Hypothalamus (tissue), 51 donors: Measurements from ENCODE around the gene TTC7B.

Experiments
- DNase-seq, 51 donors: peaks; one replicate each; lab custom pipeline; 2025; lab: John Stamatoyannopoulos, UW

The TTC7B gene

DNA sequence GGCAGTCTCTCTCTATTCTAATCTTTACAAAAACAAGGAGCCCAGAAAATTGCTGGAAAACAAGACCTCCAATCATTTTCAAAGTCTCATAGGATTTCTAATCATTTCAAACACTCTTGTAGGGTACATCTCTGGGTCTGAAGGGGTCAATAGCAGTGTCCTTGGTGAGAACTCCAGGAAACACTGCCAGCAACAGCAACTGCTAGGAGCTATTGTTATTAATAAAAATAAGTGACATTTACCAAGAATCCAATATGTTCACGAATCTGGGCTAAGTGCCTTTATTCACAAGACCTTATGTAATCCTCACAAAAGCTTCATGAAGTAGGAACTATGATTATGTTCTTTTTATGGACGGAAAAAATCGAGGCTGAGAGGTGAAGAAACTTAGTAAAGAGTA is 72.8 kb downstream of the TTC7B start:
- DNase-seq: no peak

DNA sequence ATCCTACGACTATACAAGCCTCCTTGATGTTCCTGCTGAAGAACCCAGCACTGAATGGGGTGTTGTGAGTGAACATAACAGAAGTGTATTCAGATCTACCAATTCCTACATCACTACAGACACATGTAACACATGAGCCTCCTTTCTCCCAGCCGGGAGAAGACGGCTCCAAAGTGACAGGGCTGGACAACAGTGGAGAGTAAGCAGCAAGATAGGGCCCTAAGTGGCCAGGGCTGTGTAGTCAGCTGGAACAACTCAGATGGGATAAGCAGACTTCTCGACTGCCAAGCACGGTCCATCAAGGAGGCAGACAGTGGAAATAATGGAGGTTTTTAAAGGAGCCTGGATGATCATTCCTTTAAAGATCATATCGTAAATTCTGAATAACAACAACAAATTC is 73.5 kb downstream of the TTC7B start:
- DNase-seq: no peak

DNA sequence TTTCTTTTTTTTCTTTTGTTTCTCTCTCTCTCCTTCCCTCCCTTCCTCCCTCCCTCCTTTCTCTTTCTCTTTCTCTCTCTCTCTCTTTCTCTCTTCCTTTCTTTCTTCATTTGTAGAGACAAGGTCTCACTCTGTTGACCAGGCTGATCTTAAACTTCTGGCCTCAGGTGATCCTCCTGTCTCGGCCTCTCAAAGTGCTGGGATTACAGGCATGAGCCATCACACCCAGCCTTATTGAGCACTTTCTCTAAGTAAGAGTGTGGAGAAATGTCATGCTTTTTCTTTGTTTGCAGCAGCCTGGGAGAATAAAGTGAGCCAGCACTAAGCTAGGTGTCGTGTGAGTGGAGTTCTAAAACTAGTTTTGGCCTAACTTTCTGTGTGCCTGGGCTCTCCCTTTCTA is 74.0 kb downstream of the TTC7B start:
- DNase-seq: no peak

DNA sequence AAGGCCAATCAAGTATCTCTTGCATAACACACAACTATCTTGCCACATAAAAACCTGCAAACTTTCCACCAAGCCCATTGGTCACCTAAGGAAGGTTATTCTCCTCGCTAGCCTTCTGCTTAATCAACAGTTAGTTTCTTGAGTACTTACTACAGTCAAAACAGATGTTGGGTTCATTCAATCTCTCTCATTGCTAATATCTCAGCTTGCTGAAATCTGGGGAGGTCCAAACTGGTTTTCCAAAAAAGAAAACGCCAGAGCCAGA is 74.6 kb downstream of the TTC7B start:
- no peak for DNase-seq

DNA sequence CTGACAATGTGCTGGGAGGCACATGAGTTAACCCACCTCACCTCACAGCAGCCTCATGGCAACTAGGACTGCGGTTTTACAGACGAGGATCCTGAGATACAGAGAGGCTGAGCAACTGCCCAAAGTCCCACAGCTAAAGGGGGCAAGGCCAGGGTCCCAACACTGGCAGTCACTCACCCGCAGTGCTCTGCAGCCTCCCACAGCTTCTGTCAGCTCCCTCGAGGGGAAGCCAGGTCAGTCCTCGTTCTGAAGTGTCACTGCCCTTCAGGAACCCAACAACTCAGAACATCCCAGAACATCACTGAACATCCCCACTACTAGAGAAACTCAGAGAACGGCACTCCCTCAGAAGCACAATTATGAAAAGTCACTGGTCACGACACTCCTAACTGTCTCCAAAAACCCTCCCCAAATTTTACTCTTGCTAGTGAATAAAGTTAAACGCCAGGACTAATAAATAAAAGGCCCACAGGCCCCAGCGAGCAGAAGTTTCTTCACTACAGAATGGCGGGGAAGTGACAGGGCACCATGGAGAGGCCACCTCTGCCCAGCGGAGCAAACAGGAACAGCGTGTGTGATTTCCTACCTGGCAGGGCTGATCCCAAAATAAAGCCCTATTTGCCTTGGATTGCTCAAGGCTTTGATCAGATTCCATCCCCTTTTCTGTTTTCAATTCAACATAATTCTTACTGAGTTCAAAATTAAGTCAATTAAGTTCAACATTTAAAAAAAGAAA is 75.1 kb downstream of the TTC7B start:
- no peak for DNase-seq

DNA sequence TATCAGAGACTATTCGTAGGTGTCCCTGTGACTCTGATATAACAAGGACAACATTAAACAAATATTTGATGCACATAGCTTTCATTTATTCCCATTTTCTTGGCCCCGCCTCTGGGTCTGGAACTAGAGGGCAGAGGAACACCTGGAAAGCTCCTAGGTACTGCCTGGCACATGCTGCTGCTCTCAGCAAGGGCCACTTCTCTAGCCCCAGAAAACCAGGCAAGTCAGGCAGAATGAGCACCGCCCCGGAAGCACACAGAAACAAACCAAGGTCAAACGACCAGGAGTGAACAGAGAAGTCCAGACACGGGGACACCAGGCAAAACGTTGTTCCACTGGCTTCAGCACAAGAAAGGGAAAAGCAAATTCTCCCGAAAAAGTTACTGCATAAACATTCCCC is 76.1 kb downstream of the TTC7B start:
- DNase-seq: no peak

DNA sequence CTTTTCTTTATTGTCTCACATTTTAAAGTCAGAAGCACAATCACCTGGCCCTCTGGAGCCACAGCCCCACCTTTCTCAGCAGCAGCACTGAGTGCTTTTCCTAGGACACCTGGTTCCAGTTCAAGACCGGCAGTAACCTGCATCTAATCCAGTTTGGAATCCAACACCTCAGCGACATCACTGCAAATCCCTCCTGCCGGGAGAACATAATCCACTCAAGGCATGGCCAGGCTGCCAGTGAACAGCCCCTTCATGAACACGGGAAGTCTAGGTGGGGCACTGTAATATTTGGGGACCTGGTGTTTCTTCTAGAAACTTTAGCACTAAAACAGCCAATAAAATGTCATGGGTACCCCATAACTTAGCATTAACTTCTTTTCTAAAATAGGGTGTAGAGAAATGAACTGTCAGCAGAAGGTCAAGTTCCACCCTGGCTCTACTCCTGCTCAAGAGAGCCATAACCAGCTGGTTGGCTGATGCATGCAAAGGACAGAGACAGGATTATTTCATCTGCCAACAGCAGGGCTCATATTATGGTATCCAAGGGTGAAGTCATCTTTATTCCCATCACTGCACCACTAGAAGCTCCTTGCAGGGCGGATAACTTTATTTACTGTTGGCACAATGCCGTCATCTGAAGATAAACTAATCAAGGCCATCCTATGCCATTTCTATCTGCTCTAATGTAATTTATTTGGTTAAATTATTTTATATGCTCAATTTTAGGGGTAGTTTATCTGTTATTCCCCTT is 76.7 kb downstream of the TTC7B start:
- no peak for DNase-seq

DNA sequence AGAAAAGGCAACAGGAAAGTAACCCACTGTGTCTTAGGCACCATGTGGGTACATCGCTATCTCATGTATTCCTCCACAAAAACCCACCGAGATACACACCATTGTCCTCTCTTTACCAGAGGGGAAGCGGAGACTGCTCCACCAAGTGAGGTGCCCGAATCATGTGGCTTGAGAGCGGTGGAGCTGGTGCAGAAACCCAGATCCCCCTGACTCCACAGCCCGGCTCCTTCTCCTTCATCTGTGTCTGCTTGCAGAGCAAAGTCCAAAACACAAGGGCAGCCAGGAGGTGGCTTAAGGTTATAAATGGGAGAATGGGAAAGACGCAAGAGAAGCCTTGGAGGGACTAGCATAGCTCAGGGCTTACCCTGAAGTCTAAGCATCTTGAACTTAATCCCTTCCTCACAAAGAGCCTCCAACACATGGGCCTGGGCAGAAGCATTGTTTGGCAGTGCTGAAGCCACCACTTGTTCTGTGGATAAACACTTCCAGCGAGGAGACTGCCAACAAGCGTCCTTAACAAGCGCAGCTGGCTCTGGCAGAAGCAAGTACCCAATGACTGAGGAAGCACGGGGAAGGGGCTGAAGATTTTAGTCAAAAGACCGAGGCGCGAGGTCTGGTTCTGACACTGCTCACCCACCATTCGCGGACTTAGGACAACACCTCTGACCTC is 83.0 kb downstream of the TTC7B start:
- DNase-seq: peak in 35 of 51 donors; percentile 18 to 87 (median 53)

DNA sequence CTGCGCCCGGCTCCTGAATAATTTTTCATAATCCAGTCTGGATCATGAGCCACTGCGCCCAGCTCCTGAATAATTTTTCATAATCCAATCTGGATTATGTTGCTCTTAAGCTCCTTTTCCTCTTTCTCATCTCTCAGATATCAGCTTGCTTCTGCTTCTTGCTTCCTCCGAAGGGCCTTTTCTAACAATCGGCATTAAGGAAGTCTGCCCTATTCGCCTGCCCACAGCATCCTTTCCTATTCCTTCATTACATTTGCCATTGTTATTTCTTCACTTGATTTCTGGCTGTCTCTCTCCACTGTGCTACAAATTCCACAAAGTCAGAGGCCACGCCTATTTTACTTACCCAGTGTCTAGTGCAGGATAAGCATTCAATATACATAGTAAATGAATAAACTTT is 83.5 kb downstream of the TTC7B start:
- DNase-seq: no peak

DNA sequence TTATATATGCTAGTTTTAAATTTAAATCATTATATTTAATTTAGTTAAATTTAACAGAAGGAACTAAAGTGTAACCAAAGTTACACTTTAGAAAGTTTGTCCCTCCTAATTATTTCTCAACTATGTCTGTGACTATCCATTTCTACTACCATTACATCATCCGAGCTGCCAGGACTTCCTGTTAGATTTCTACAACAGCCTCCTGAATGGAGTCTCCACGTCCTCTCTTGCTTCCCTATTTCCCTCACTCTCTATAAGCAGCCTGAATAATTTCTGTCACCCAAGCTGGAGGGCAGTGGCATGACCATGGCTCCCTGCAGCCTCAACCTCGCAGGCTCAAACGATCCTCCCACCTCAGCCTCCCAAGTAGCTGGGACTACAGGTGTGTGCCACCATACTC is 84.1 kb downstream of the TTC7B start:
- no peak for DNase-seq

DNA sequence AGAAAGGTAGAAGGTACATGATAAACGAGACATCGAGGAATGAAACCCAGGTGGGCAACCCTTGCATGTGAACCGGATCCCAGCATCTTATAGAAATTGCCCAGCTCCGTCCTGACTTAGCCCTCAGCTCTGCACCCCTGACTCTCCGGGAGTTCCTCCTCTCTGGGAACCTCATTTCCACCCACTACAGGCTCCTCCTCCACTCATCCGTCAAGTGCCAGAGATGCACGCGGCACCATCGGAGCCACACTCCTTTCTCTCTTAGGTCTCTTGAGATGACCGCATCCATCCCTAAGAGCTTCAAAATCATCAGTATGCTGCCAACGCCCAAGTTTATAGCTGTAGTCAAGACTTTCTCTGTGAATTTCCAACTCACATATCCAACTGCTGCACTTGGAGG is 84.7 kb downstream of the TTC7B start:
- DNase-seq: no peak

DNA sequence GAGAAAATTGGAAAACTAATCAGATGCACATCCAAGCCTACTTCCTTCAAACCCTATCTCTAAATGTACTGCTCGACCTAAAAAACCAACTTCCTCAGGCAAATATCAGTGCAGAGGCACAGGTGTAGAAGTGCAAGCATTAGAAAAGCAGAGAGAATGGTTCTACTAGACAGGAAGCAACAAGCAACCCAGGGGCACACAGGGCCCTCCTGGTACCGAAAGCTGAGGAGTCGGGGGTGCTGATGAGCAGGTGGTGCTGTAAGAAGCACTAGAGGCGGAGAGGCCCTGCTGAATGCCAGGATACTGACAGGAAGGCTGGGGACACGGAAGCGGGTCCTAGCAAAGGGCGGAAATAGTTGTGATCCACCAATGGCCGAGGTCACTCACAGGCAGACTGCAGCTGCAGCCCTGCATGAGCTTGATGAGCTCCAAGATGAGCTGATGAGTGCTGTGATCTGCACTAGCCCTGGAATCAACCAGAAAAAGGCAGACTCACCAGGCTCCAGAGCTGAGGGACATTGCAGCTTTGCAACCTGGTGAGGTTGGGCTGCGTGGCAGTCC is 85.9 kb downstream of the TTC7B start:
- DNase-seq: no peak

DNA sequence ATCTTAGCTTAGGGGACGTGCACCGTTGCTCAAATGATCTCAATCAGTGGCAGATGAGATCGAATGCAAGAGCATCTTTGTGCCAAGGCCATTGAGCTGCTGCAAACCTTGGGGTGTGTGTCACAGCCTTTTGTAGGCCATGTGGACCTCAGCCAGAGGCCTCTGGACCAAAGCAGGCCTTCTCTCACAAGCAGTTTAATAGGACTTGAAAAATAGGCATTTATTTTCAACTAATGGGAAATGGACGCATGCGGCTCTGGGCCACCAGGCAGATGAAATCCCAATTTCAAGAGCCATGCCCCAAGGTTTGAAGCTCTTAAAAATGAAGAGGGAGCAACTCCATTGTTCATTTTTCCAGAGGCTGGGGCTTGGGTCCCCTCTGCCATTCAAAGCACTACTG is 87.3 kb downstream of the TTC7B start:
- peak in 13 of 51 donors; percentile 9 to 44 (median 23) for DNase-seq

DNA sequence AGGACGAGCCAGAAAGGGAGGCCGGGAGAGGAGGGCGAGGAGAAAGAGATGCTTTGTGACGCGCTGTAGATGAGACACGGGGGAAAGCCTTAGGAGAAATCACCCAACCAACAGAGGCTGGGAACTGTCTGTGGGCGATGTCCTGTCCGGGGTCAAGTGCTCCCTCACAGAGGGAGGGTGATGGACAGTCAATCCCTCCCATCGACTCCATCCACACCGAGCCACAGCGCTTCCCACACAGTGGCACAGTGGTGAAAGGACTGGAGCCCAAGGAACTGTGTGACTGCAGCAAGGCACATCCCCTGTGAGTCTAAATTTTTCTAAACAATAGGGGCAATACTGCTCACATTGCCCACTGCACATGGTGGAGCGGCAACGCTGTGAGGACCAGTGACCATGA is 89.1 kb downstream of the TTC7B start:
- DNase-seq: peak in 18 of 51 donors; percentile 14 to 73 (median 40)

DNA sequence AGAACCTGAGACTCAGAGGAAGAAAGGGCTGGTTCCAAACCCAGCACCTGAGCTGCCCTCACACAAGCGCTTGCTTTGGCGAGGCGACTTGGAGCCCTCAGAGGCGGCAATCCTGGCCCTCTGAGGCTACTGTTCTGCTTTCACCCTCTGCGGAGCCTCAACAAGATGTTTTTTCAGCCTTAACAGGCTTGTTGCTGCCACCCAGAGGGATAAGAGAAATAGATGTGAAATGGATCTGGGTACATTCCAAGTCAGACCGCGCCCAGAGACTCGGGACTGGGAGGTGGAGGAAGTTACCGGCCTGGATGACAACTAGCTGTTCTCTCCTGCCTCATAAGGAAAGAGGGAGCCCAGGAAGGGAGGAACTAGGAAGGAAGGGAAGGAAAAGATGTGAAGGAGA is 89.6 kb downstream of the TTC7B start:
- peak in 30 of 51 donors; percentile 7 to 73 (median 42) for DNase-seq

DNA sequence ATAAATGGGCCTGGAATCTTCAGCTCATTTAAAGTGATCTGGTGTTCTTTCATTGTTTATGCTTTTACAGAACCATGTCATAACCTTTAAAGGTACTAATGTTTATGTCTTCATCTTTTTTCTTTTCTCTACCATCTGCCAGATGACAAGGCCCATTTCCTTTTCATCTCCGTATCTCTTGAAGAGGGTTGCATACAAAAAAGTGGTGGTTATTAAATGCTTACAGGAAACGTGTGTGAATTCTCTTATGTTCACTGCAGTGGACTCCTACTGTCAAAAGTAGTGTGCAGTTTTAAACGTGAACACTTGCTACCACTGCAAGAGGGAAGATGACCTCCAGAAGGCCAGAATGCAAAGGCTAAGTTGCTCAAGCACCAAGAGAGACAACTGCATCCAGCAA is 91.4 kb downstream of the TTC7B start:
- no peak for DNase-seq

DNA sequence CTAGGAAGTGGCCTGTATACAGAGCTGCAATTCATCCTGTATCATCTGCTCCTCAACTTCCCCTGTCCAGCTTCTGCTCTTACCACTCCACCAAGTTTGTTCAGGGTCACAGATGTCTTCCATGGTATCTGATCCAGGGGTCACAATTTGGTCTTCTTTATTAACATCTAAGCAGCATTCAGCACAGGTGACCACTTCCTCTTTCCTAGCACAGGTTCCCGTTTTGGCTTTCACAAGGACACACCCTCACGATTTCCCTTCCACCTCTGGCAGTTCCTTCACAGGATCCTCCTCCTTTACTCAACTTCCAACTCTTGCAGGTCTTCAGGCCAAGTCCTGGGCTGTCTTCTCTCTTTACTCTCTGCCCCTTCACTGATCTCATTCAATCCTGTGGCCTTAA is 93.6 kb downstream of the TTC7B start:
- no peak for DNase-seq

DNA sequence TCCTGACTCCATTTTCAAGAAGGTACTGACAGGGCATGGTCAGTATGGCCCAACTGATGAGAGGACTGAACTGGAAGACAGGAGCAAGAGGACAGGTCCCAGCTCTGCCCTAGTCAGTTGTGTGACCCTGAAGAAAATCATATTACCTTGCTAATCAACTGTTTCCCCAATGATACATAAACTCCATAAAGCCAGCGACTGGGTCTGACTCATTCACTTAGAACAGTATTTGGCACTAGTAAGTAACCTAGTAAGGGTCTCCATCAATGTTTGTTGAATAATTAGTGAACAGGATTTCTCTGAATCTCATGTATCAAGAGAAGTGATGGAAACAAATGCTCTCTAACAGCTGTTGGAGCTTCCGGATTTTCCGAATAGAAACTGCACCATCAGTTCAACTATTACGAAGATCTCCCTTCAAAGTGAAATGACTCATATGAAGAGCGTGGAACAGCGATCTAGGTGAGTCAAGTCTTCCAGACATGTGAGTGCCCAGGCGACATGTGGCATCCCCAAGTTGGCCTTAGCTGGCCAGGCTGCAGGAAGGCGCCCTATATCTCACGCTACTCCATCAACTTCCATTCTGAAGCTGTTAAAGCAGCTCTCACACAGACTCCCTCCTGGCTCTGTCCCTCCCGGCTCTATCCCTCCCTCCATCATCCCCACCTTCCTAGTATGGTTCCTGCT is 94.5 kb downstream of the TTC7B start:
- peak in 1 of 51 donors; percentile 25 for DNase-seq

DNA sequence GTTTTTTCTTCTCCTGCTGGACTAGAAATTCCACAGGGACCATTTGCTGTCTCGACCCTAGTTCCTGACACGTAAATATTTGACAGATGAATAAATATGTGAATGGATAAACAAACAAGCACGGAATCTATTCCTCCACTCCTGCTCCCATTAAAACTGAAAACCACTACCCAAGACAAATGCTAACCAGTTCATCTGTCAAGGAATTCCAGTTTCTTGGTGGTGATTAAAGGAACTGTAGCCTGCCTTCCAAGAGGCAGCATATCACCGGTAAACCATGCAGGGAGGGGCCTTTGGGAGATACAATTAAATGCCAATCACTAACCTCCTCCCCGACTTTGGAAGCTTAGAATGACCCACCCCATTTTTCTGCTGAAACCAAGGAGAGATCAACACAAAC is 95.4 kb downstream of the TTC7B start:
- DNase-seq: no peak

DNA sequence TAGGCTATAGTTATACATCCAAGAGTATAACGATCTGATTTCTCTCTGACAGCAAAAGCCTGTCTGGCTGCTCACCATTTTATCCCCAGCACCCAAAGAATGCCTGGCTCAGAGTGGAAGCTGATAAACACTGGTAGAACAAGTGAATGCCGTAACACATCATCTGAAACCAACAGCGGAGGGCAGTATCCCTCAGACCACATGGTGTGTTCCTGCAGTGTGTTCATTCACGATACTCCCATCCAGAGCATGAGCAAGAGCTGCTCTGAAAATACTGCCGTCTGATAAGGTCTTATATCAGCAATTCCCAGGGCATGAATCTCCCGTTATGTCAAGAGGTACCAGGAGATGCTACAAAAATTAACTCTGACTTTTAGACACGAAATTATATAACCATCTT is 95.9 kb downstream of the TTC7B start:
- DNase-seq: peak in 19 of 51 donors; percentile 4 to 58 (median 41)

DNA sequence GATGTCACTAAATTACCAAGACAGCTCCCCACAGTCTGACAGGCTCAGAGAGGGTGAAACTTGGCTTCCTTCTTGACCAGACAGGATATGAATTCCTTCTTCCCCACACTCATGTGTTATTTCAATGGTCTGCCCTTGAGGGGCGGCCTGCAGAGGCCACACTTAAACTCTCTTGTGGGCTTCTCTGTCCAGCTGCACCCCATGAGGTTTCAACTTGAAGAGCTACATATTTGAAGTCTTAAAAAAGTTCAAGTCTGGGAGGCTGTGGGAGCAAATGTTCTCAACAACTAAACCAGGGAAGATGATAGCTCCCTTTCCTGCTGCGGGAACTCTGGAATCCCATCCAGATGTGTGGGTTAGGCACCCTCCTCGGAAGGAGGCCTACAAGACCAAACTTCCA is 98.3 kb downstream of the TTC7B start:
- DNase-seq: no peak
